Muscle of leg (tissue), 11 donors: ENCODE results near the gene GLT6D1. TPM values are rescaled to one million over a fixed set of nuclear protein-coding genes. Genes with fewer than 3 reads are reported as not detected.

Experiments
- DNase-seq: peaks from one replicate; pipeline ENCODE4 v3.0.0; 2013
- H3K27ac ChIP-seq: one replicate; pipeline ENCODE4 v1.5.1; 2013; ENCODE audit warnings: mild to moderate bottlenecking, low read length, control low read depth
- H3K27me3 ChIP-seq: one replicate; pipeline ENCODE4 v1.6.1; 2013; ENCODE audit warnings: low read length; ENCODE audit not compliant: control insufficient read depth, insufficient read depth
- H3K36me3 ChIP-seq: one replicate; pipeline ENCODE4 v1.6.1; 2013; ENCODE audit warnings: low read length; ENCODE audit not compliant: control insufficient read depth, insufficient read depth
- H3K4me1 ChIP-seq: one replicate; pipeline ENCODE4 v1.6.1; 2013; ENCODE audit warnings: low read length; ENCODE audit not compliant: control insufficient read depth, insufficient read depth
- H3K4me3 ChIP-seq: one replicate; pipeline ENCODE4 v1.5.1; 2013; ENCODE audit warnings: low read length, control low read depth
- H3K9me3 ChIP-seq: replicated peaks from 2 replicates; pipeline ENCODE4 v1.6.1; 2013; ENCODE audit warnings: low read depth, low read length; ENCODE audit not compliant: control insufficient read depth
- WGBS: methylation state at CpG from one replicate; pipeline ENCODE4 v1.1.5; 2013; ENCODE audit warnings: missing lambda C conversion rate; ENCODE audit not compliant: insufficient coverage; 5-methylcytosine and 5-hydroxymethylcytosine counted together
- polyA plus RNA-seq, 8 donors: library from polyadenylated mRNA; unstranded; fragments of 120-200 nt; gene quantifications; one replicate each; pipeline versions ENCODE4 v1.2.1 to v1.2.3, GENCODE V29; 2013; ENCODE audit warnings: inconsistent platforms in 1 of 8, low replicate concordance in 1 of 8; ENCODE audit not compliant: insufficient read length in 8 of 8, insufficient read depth in 1 of 8
- total RNA-seq: library from RNA; stranded (reverse); fragments of 120-200 nt; gene quantifications from one replicate; pipeline ENCODE4 v1.2.4, GENCODE V29; 2013

The GLT6D1 gene
- total and polyA plus RNA-seq, 9 donors, result not detected

- H3K4me1 ChIP-seq, result no peaks in the 10 kb centered on the region
- H3K27me3 ChIP-seq, result no peaks in the 10 kb centered on the region
- no peak overlapping the region for H3K27ac ChIP-seq
- no peak overlapping the region for H3K4me3 ChIP-seq
- DNase-seq, result no peak
- H3K9me3 ChIP-seq, result no peaks in the 10 kb centered on the region
- WGBS, result 68% methylated on average over 13 of the region's 17 CpGs
- H3K36me3 ChIP-seq, result no peaks in the 10 kb centered on the region
Measured at GRCh38 chr9:135609366-135609955, 29.9 kb downstream of the GLT6D1 start.

DNA sequence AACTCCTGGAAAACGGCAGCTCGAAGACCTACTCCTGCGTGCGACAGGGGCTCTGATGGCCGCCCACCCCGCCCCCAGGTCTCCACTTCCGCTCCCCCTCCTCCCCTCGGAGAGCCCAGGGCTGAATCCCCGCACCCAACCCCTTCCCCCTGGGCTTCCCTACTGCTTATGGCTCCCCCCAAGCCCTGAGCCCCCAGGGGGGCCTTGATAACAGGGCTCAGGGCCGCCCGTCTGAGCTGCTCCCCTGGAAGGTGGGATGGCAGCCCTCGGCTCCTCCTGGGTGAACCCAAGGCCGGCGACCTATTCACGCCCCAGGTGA lies 30.4 kb downstream of the GLT6D1 start:
- no peaks in the 10 kb centered on the region for H3K36me3 ChIP-seq
- H3K27me3 ChIP-seq, result no peaks in the 10 kb centered on the region
- 66% methylated on average over 9 of the region's 15 CpGs for WGBS
- H3K4me1 ChIP-seq, result peaks cover 2% of the 10 kb centered on the region
- no peak for DNase-seq
- no peaks in the 10 kb centered on the region for H3K9me3 ChIP-seq
- H3K4me3 ChIP-seq, result no peak overlapping the region
- no peak overlapping the region for H3K27ac ChIP-seq

GRCh38 chr9:135608294-135608998 lies 30.9 kb downstream of the GLT6D1 start:
- peaks cover 3% of the 10 kb centered on the region for H3K4me1 ChIP-seq
- no peaks in the 10 kb centered on the region for H3K9me3 ChIP-seq
- H3K27ac ChIP-seq, result no peak overlapping the region
- H3K4me3 ChIP-seq, result no peak overlapping the region
- H3K36me3 ChIP-seq, result no peaks in the 10 kb centered on the region
- DNase-seq, result no peak
- H3K27me3 ChIP-seq, result no peaks in the 10 kb centered on the region
- WGBS, result 74% methylated on average over 20 of the region's 22 CpGs

- H3K4me1 ChIP-seq, result peaks cover 3% of the 10 kb centered on the region
- no peak for DNase-seq
- H3K27me3 ChIP-seq, result no peaks in the 10 kb centered on the region
- H3K4me3 ChIP-seq, result no peak overlapping the region
- 72% methylated on average over 17 of the region's 25 CpGs for WGBS
- H3K27ac ChIP-seq, result no peak overlapping the region
- no peaks in the 10 kb centered on the region for H3K9me3 ChIP-seq
- H3K36me3 ChIP-seq, result no peaks in the 10 kb centered on the region
Measured at GRCh38 chr9:135607401-135608293, 31.7 kb downstream of the GLT6D1 start.

DNA sequence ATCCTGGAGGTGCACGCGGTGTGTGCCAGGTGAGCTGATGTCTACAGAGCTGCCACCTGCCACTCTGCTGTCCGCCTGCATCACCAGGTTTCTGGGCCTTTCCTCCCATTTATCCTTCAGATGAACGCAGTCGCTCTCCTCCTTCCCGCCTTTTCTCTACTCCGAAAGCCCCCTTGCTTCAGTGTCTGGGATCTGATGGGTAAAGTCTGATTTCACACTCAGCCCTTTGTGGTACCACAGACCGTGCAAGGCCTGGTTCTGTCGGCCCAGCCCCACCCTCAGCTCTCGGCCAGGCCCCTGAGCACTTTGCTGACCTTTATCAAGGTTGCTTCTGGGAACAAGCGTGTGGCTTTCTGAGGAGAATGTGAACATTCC lies 32.5 kb downstream of the GLT6D1 start:
- Histone ChIP-seq H3K4me3 (no peak overlapping the region), H3K27me3 (no peaks in the 10 kb centered on the region)

DNA sequence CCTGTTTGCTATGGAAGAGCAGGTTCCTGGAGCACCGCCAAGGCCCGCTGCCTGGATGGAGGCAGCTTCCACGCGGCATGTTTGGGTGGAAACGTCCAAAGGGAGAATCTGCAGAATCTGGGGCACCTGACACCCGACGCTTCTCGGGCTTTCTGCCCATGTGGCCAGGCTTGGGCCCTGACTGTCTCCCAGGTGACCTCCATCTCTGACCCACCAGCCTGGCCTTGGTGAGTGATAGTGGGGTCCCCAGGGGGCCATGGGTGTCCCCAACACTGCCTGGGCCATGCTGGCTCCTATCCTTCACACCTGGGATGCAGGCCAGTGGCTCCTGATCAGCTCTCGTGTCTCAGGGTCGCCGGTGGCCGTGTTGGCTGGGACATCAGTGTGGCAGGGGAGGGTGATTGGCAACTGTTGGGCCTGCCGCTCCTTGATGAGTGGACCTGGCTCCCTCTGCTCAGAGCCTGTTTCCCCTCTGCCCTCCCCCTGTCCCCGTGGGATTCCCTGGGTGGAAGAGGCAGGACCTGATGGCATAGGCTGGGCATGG lies 34.0 kb downstream of the GLT6D1 start:
- DNase-seq, result no peak
- WGBS, result 32% methylated on average over 5 of the region's 14 CpGs

More for the DNA sequence above, 32.5 kb downstream of the GLT6D1 start:
- 77% methylated on average over 8 of the region's 11 CpGs for WGBS
- Histone ChIP-seq H3K4me1 (peaks cover 3% of the 10 kb centered on the region), H3K27ac (no peak overlapping the region), H3K36me3 (no peaks in the 10 kb centered on the region), H3K9me3 (no peaks in the 10 kb centered on the region)
- no peak for DNase-seq

GRCh38 chr9:135604437-135605237 lies 34.7 kb downstream of the GLT6D1 start:
- H3K36me3 ChIP-seq, result no peaks in the 10 kb centered on the region
- H3K4me3 ChIP-seq, result no peak overlapping the region
- no peaks in the 10 kb centered on the region for H3K27me3 ChIP-seq
- H3K4me1 ChIP-seq, result peaks cover 3% of the 10 kb centered on the region
- WGBS, result 72% methylated on average over 30 of the region's 31 CpGs
- DNase-seq, result no peak
- H3K9me3 ChIP-seq, result no peaks in the 10 kb centered on the region
- H3K27ac ChIP-seq, result no peak overlapping the region

More for the DNA sequence above, 34.0 kb downstream of the GLT6D1 start:
- no peaks in the 10 kb centered on the region for H3K27me3 ChIP-seq
- H3K4me1 ChIP-seq, result peaks cover 3% of the 10 kb centered on the region
- H3K4me3 ChIP-seq, result no peak overlapping the region
- no peaks in the 10 kb centered on the region for H3K9me3 ChIP-seq
- no peaks in the 10 kb centered on the region for H3K36me3 ChIP-seq
- H3K27ac ChIP-seq, result no peak overlapping the region

- Histone ChIP-seq H3K27ac (no peak overlapping the region), H3K36me3 (no peaks in the 10 kb centered on the region), H3K4me3 (no peak overlapping the region), H3K9me3 (no peaks in the 10 kb centered on the region), H3K4me1 (peaks cover 3% of the 10 kb centered on the region), H3K27me3 (no peaks in the 10 kb centered on the region)
- no peak for DNase-seq
- WGBS, result 48% methylated on average over 23 of the region's 24 CpGs
Measured at GRCh38 chr9:135602789-135603481, 36.4 kb downstream of the GLT6D1 start.

DNA sequence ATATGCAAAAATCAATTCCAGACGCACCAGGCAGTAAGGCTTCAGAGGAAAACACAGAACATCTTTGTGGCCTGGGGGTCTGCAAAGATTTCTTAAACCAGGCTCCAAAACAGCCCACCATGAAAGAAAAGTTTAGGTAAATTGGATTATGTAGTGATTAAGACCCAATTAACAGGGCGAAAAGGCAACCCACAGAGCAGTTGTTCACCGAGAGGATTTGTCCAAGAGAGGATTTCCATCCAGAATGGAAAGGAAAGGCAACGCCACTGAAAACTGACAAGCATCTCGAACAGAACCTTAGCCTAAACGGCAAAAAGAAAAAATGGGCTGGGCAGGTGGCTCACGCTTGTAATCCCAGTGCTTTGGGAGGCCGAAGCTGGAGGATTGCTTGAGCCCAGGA lies 37.4 kb downstream of the GLT6D1 start:
- Histone ChIP-seq H3K4me1 (peaks cover 3% of the 10 kb centered on the region), H3K27ac (no peak overlapping the region), H3K36me3 (no peaks in the 10 kb centered on the region), H3K9me3 (no peaks in the 10 kb centered on the region), H3K4me3 (no peak overlapping the region), H3K27me3 (no peaks in the 10 kb centered on the region)
- 76% methylated on average over 7 of the region's 8 CpGs for WGBS
- no peak for DNase-seq
